GM10248 (cell line): Measurements from ENCODE around the gene TENT5A.
A peak's percentile ranks its signal among the peaks of the same experiment; 100 is the strongest.

Source experiments
- CTCF ChIA-PET: fragments of 300-600 bp; sonication (Branson Sonifier 250); formaldehyde crosslinking; extraction: SDS; loops from one replicate; lab custom pipeline; 2021; ENCODE audit warnings: antibody characterized with exemption; lab: Yijun Ruan, JAX
- POLR2A ChIA-PET: fragments of 350-650 bp; sonication (Branson Sonifier 250); formaldehyde crosslinking; extraction: SDS; loops from one replicate; lab custom pipeline; 2020; ENCODE audit warnings: antibody characterized with exemption; lab: Yijun Ruan, JAX
- DNase-seq: peaks from one replicate; pipeline ENCODE4 v3.0.0; 2012; ENCODE audit errors: extremely low spot score
- CTCF ChIP-seq: IDR thresholded peaks from 2 replicates; pipeline ENCODE4 v1.5.1; 2012; ENCODE audit warnings: mild to moderate bottlenecking, low read depth; ENCODE audit errors: extremely low read depth, missing control alignments, control extremely low read depth

The TENT5A gene

GRCh38 chr6:81752084-81752920, at the start of gene TENT5A:
TSS of gene TENT5A (minus strand) at chr6:81752681. CDS start at chr6:81752141, 540 bp downstream.
- TF ChIP-seq CTCF, result no peak
- ChIA-PET POLR2A (interaction anchor here (0.8 kb wide), 1 partner anchor 10 kb away, joined by 3 read pairs; no protein-coding TSS in a partner anchor), CTCF (interaction anchor here (0.6 to 3.2 kb wide), 10 partner anchors 12 to 1803 kb away, joined by 3 to 17 read pairs (median 3); no protein-coding TSS in a partner anchor)
- DNase-seq, result peak; percentile 85

- no peak for TF ChIP-seq CTCF
- ChIA-PET POLR2A (no interaction called here), CTCF (interaction anchor here (1.2 to 1.6 kb wide), 2 partner anchors 17 kb away, joined by 3 to 4 read pairs; no protein-coding TSS in a partner anchor)
- no peak for DNase-seq
These were observed 49.0 kb upstream of the TENT5A start for GRCh38 chr6:81801489-81801888.

GRCh38 chr6:81800666-81801065, 48.2 kb upstream of the TENT5A start:
- ChIA-PET POLR2A (no interaction called here), CTCF (interaction anchor here (1.6 kb wide), 1 partner anchor 16 kb away, joined by 3 read pairs; no protein-coding TSS in a partner anchor)
- DNase-seq, result no peak
- no peak for TF ChIP-seq CTCF

GRCh38 chr6:81799323-81799722, 46.8 kb upstream of the TENT5A start:
- ChIA-PET CTCF (no interaction called here), POLR2A (no interaction called here)
- no peak for DNase-seq
- no peak for TF ChIP-seq CTCF

- DNase-seq, result no peak
- POLR2A ChIA-PET, result no interaction called here
- no peak for TF ChIP-seq CTCF
- CTCF ChIA-PET, result no interaction called here
These were observed 45.1 kb upstream of the TENT5A start for GRCh38 chr6:81797591-81797990.

GRCh38 chr6:81795890-81796289, 43.4 kb upstream of the TENT5A start:
- DNase-seq, result no peak
- ChIA-PET CTCF (interaction anchor here (1.7 kb wide), 1 partner anchor 43 kb away, joined by 3 read pairs; no protein-coding TSS in a partner anchor), POLR2A (no interaction called here)
- no peak for TF ChIP-seq CTCF
